Endothelial cell of umbilical vein (primary cell): ENCODE results near the gene CTDSPL.

Source experiments
- CTCF ChIP-seq, 2 donors: IDR thresholded peaks; 1 replicate in 1 of 2; 2 replicates in 1 of 2; pipeline ENCODE4 v1.5.1; 2011; ENCODE audit warnings: low read length in 2 of 2, mild to moderate bottlenecking in 2 of 2, moderate library complexity in 2 of 2, control low read depth in 1 of 2, inconsistent platforms in 1 of 2, low read depth in 1 of 2; ENCODE audit not compliant: insufficient read depth in 1 of 2; ENCODE audit errors: extremely low read depth in 1 of 2
- EZH2 ChIP-seq: IDR thresholded peaks from 2 replicates; pipeline ENCODE4 v1.6.1; 2012; ENCODE audit warnings: borderline replicate concordance, low read depth, mild to moderate bottlenecking, moderate library complexity, low read length, inconsistent platforms; ENCODE audit not compliant: severe bottlenecking
- GATA2 ChIP-seq: IDR thresholded peaks from 2 replicates; pipeline ENCODE4 v1.7.0; 2011; ENCODE audit warnings: low read depth, mild to moderate bottlenecking, moderate library complexity, mixed read lengths, low read length; ENCODE audit not compliant: insufficient read length, insufficient read depth
- JUN ChIP-seq: IDR thresholded peaks from 2 replicates; pipeline ENCODE4 v1.6.1; 2011; ENCODE audit warnings: borderline replicate concordance, low read depth; ENCODE audit not compliant: insufficient read length, insufficient read depth
- MAX ChIP-seq: IDR thresholded peaks from 2 replicates; pipeline ENCODE4 v1.6.1; 2011; ENCODE audit not compliant: insufficient read depth, insufficient read length
- POLR2A ChIP-seq: IDR thresholded peaks from 2 replicates; pipeline ENCODE4 v1.6.1; 2012; ENCODE audit warnings: low read depth, mild to moderate bottlenecking, control low read depth, low read length
- POLR2AphosphoS5 ChIP-seq: IDR thresholded peaks from 2 replicates; pipeline ENCODE4 v1.6.1; 2012; ENCODE audit warnings: low read depth, mild to moderate bottlenecking, control low read depth, low read length, moderate library complexity; ENCODE audit not compliant: insufficient read depth

- TF ChIP-seq CTCF (IDR thresholded peaks at IDR 0.05; ENCODE audit: extremely low read depth in 1 of 2, insufficient read depth in 1 of 2, low read depth in 1 of 2, low read length in 2 of 2) (no peak), POLR2A (no peak), POLR2AphosphoS5 (no peak), GATA2 (no peak), EZH2 (no peak), JUN (no peak), MAX (no peak)
Measured at GRCh38 chr3:38018296-38019266, 156.9 kb downstream of the CTDSPL start.
